Measurements from ENCODE around the gene TCP1. TPM values are rescaled to one million over a fixed set of nuclear protein-coding genes. Genes with fewer than 3 reads are reported as not detected.

The TCP1 gene
- total RNA-seq, 1 donor from 2014 or later: 167 TPM

DNA sequence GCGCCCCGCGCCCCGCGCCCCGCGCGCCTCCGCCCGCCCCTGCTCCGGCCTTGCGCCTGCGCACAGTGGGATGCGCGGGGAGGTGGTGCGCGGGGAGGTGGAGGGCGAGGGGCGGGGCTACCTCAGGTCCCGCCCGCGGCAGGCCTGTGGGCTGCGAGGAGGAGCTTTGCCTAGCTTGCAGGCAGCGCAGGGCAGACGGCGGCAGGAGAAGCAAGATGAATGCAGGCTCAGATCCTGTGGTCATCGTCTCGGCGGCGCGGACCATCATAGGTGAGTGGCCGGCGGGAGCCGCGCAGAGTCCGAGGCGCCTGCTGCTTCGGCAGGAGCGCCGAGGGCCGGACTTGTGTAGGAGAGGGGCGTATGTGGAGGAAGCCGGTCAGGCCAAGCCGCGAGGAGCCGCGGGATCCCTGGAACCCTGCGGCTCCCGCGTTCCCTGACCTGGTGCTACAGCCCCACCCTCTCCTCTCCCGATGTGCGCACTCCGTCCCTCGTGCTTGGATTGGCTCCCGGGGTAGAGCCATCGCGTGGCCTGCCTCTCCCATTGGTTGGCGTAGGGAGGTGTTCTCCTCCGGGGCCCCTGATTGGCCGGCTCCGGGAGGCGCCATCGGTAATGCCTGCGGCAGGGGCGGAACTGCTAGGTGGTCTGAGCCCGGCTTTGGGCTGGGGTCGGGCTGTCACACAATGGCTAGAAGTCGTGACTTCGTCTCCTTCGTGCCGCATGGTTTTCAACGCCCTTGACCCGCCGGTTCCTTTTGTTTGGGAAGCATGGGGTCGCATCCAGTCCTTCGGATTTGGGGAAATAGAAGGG, 27.3 kb downstream of the TCP1 start, which contains the start of gene ACAT2:
Gene ACAT2, plus strand, starts transcription at position 173 of the 808 bp plus-strand sequence. Its CDS starts 43 bp downstream, at position 216.
- H3K27ac Mint-ChIP-seq (ENCODE audit: unreplicated experiment): peak within 1 kb of the TSS; percentile 98
- H3K4me3 Mint-ChIP-seq (ENCODE audit: unreplicated experiment): peak within 1 kb of the TSS; percentile 92
- no peaks in the 10 kb centered on the region for H3K27me3 Mint-ChIP-seq (ENCODE audit: unreplicated experiment)
- H3K9me3 Mint-ChIP-seq (ENCODE audit: unreplicated experiment): no peaks in the 10 kb centered on the region
- DNase-seq (ENCODE audit: extremely low spot score, unreplicated experiment): peak; percentile 97
- H3K36me3 Mint-ChIP-seq (ENCODE audit: unreplicated experiment): peaks cover 15% of the 10 kb centered on the region
- TF ChIP-seq, protein P1, sequence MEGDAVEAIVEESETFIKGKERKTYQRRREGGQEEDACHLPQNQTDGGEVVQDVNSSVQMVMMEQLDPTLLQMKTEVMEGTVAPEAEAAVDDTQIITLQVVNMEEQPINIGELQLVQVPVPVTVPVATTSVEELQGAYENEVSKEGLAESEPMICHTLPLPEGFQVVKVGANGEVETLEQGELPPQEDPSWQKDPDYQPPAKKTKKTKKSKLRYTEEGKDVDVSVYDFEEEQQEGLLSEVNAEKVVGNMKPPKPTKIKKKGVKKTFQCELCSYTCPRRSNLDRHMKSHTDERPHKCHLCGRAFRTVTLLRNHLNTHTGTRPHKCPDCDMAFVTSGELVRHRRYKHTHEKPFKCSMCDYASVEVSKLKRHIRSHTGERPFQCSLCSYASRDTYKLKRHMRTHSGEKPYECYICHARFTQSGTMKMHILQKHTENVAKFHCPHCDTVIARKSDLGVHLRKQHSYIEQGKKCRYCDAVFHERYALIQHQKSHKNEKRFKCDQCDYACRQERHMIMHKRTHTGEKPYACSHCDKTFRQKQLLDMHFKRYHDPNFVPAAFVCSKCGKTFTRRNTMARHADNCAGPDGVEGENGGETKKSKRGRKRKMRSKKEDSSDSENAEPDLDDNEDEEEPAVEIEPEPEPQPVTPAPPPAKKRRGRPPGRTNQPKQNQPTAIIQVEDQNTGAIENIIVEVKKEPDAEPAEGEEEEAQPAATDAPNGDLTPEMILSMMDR (IDR thresholded peaks at IDR 0.05): no peak
- peaks cover 25% of the 10 kb centered on the region for H3K4me1 Mint-ChIP-seq (ENCODE audit: unreplicated experiment)

DNA sequence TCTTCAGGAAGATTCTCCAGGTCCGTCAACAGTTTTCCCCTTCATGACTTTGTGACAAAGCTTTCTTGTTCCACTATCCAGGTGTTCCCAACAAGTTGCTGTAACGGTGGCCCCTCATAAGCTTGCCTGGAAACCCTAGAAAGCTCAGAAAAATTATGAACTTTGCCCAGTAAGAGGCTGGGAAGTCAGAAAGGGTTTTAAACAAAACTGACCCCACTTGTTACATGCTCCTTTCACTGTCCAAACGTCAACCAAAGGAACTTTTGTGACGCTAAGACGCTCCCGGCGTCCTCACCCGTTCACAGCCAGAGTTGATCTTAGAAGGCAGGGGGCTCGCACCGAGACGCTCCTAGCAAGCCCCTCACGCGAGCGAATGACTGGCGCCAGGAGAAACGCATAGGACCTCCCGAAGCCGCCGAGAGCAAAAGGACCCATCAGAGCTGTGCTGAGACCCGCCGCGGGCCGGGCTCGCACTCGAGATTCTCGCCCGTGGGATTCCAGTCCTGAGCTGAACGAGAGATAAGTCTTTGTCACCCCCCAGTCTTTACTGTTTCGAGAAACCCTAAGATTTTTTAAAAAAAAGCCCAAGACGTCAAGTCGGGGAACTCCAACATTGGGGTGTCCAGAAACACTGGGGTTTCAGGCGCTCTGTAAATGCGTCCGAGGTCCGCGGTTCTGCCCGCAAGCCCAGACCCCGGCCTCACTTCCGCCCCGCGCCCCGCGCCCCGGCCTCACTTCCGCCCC, 28.1 kb downstream of the TCP1 start:
- Mint-ChIP-seq H3K36me3 (ENCODE audit: unreplicated experiment) (peaks cover 18% of the 10 kb centered on the region), H3K27ac (ENCODE audit: unreplicated experiment) (peak overlapping the region; percentile 98), H3K27me3 (ENCODE audit: unreplicated experiment) (no peaks in the 10 kb centered on the region), H3K9me3 (ENCODE audit: unreplicated experiment) (no peaks in the 10 kb centered on the region), H3K4me1 (ENCODE audit: unreplicated experiment) (peaks cover 25% of the 10 kb centered on the region), H3K4me3 (ENCODE audit: unreplicated experiment) (peak overlapping the region; percentile 92)
- DNase-seq (ENCODE audit: extremely low spot score, unreplicated experiment): no peak
- TF ChIP-seq, protein P1 (IDR thresholded peaks at IDR 0.05): no peak

DNA sequence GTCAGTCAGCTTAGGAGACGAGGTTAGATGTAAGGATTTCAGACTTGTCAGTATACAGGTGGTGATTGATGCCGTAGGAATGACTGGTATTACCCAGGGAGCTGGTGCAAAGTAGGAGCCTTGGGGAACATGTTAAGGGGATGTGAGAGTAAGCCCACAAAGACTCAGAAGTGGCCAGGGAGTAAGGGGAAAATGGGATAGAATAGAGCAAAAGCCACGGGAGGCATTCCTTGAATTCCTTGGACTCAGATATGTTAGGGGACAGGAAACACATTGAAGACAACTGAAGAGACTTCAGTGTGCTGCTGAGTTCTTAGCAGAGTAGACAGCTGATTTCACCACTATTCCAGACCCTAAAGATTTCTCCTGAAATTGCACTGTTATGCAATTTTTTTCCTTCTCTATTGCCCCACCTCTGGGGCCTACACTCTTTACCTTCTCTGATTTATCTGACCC, 28.8 kb downstream of the TCP1 start:
- no peaks in the 10 kb centered on the region for H3K27me3 Mint-ChIP-seq (ENCODE audit: unreplicated experiment)
- TF ChIP-seq, protein P1 (IDR thresholded peaks at IDR 0.05): no peak
- peaks cover 25% of the 10 kb centered on the region for H3K4me1 Mint-ChIP-seq (ENCODE audit: unreplicated experiment)
- H3K9me3 Mint-ChIP-seq (ENCODE audit: unreplicated experiment): no peaks in the 10 kb centered on the region
- H3K4me3 Mint-ChIP-seq (ENCODE audit: unreplicated experiment): peak overlapping the region; percentile 92
- H3K27ac Mint-ChIP-seq (ENCODE audit: unreplicated experiment): peak overlapping the region; percentile 98
- DNase-seq (ENCODE audit: extremely low spot score, unreplicated experiment): no peak
- H3K36me3 Mint-ChIP-seq (ENCODE audit: unreplicated experiment): peaks cover 25% of the 10 kb centered on the region

DNA sequence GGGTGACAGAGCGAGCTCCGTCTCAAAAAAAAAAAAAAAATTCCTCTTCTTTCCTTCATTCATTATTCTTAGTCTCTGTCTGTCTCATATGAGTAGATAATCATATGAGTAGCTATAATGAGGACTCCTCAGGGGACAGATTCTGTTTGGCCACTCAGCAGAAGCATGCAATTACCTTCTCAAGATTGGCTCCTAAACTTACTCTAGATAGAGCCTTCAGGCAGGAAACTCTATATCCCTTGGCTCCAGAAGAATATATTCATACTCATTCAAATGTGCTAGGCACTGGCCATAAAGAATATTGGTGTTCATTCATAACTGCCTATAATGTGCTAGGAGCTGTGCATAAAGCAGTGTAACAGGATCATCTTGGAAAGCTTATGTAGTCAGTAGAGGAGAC, 29.8 kb downstream of the TCP1 start:
- Mint-ChIP-seq H3K9me3 (ENCODE audit: unreplicated experiment) (no peaks in the 10 kb centered on the region), H3K27me3 (ENCODE audit: unreplicated experiment) (no peaks in the 10 kb centered on the region), H3K4me1 (ENCODE audit: unreplicated experiment) (peaks cover 25% of the 10 kb centered on the region), H3K36me3 (ENCODE audit: unreplicated experiment) (peaks cover 29% of the 10 kb centered on the region), H3K27ac (ENCODE audit: unreplicated experiment) (peak overlapping the region; percentile 98), H3K4me3 (ENCODE audit: unreplicated experiment) (peak overlapping the region; percentile 3)
- TF ChIP-seq, protein P1 (IDR thresholded peaks at IDR 0.05): no peak
- no peak for DNase-seq (ENCODE audit: extremely low spot score, unreplicated experiment)

Measured in osteocyte (in vitro differentiated cells).